HepG2 (cell line): Measurements from ENCODE around the gene XPNPEP2.

Experiments
- ATF7 ChIP-seq, 2 experiments: fragments of 450-650 bp in 1 of 2; sonication (generic) in 1 of 2; formaldehyde crosslinking in 1 of 2; IDR thresholded peaks; 2 replicates each; pipeline versions ENCODE4 v1.4.0 to v1.6.1; 2016 to 2020; ENCODE audit warnings: antibody characterized with exemption in 1 of 2, mild to moderate bottlenecking in 1 of 2, missing genetic modification reagents in 1 of 2
- JUNB ChIP-seq: sonication (generic); formaldehyde crosslinking; IDR thresholded peaks from 2 replicates; pipeline ENCODE4 v1.8.0; 2022; ENCODE audit warnings: missing genetic modification reagents, mild to moderate bottlenecking, borderline replicate concordance
- REPIN1 ChIP-seq: sonication (generic); formaldehyde crosslinking; IDR thresholded peaks from 2 replicates; pipeline ENCODE4 v1.8.0; 2022; ENCODE audit warnings: missing genetic modification reagents, low read depth, mild to moderate bottlenecking, borderline replicate concordance
- SNRNP70 ChIP-seq: fragments of 200-400 bp; formaldehyde crosslinking; IDR thresholded peaks from 2 replicates; pipeline ENCODE4 v1.6.1; 2017; ENCODE audit warnings: mild to moderate bottlenecking, low read depth, low read length, moderate library complexity
- ZC3H4 ChIP-seq: sonication (generic); formaldehyde crosslinking; IDR thresholded peaks from 2 replicates; pipeline ENCODE4 v1.4.0; 2020; ENCODE audit warnings: missing genetic modification reagents, borderline replicate concordance
- ZNF709 ChIP-seq: sonication (generic); formaldehyde crosslinking; IDR thresholded peaks from 2 replicates; pipeline ENCODE4 v1.5.0; 2020; ENCODE audit warnings: mild to moderate bottlenecking, missing genetic modification reagents
- TF ChIP-seq, protein P1 (sequence below): sonication (generic); formaldehyde crosslinking; IDR thresholded peaks from 2 replicates; pipeline ENCODE4 v1.4.0; 2020; ENCODE audit warnings: missing genetic modification reagents

DNA sequence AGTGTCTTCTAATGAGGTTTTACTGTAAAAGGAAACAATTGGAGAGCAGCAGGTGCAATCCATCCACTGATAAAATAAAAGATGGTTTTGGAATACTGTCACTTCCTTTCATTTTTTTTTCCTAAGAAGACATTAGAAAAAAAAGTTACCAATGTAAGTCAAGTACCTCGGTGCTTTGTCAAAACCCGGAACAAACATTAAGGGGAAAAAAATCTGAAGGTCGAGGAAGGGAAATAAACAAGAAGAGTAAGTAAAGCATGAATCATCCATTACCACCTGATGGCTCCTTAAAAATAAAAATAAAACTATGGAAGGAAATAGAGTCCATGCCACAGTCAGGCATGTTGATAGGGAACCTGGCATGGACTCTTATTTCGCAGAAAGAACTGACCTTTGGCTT lies 15.3 kb upstream of the XPNPEP2 start:
- TF ChIP-seq ZC3H4 (CRISPR knock-in tag) (no peak), SNRNP70 (no peak), JUNB (CRISPR knock-in tag) (no peak), ATF7 (IDR thresholded peaks at IDR 0.05) (no peak), ATF7 (CRISPR knock-in tag; IDR thresholded peaks at IDR 0.05) (no peak), ZNF709 (CRISPR knock-in tag) (no peak), REPIN1 (CRISPR knock-in tag) (no peak)
- TF ChIP-seq, protein P1, sequence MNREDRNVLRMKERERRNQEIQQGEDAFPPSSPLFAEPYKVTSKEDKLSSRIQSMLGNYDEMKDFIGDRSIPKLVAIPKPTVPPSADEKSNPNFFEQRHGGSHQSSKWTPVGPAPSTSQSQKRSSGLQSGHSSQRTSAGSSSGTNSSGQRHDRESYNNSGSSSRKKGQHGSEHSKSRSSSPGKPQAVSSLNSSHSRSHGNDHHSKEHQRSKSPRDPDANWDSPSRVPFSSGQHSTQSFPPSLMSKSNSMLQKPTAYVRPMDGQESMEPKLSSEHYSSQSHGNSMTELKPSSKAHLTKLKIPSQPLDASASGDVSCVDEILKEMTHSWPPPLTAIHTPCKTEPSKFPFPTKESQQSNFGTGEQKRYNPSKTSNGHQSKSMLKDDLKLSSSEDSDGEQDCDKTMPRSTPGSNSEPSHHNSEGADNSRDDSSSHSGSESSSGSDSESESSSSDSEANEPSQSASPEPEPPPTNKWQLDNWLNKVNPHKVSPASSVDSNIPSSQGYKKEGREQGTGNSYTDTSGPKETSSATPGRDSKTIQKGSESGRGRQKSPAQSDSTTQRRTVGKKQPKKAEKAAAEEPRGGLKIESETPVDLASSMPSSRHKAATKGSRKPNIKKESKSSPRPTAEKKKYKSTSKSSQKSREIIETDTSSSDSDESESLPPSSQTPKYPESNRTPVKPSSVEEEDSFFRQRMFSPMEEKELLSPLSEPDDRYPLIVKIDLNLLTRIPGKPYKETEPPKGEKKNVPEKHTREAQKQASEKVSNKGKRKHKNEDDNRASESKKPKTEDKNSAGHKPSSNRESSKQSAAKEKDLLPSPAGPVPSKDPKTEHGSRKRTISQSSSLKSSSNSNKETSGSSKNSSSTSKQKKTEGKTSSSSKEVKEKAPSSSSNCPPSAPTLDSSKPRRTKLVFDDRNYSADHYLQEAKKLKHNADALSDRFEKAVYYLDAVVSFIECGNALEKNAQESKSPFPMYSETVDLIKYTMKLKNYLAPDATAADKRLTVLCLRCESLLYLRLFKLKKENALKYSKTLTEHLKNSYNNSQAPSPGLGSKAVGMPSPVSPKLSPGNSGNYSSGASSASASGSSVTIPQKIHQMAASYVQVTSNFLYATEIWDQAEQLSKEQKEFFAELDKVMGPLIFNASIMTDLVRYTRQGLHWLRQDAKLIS (CRISPR knock-in tag), result no peak
